AG09309 (cell line): ENCODE measurements around the gene CPEB3.

ENCODE experiments used
- DNase-seq: peaks from one replicate; pipeline ENCODE4 v3.0.0-alpha.2; 2010; ENCODE audit warnings: low read depth
- H3K4me3 ChIP-seq: 2 replicates; pipeline ENCODE4 v1.5.1; 2011; ENCODE audit warnings: mild to moderate bottlenecking, low read depth, low read length, moderate library complexity; ENCODE audit not compliant: control insufficient read depth
- TF ChIP-seq, protein P1 (sequence below): IDR thresholded peaks from 2 replicates; pipeline ENCODE4 v1.5.1; 2011; ENCODE audit warnings: mild to moderate bottlenecking, low read depth, low read length, inconsistent platforms; ENCODE audit not compliant: insufficient read depth, control insufficient read depth; ENCODE audit errors: missing control alignments

The CPEB3 gene

DNA sequence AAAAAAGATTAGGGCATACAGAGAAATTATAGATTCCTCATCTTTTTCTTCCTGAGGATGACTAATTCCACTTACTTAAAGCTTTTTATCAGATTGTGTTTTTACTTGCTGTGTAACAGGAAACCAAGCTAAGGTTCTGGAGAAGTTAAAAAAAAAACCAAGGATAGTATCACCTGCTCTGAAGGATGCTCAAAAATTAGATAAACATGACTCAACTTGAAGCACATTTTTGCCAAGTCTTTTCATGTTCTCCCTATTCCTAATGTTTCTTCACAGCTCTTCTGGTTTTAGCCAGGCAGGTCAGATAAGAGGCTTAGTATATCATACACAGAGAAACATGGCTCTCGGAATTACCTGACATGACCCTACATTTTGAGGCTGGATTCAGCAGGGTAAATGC is 90.3 kb downstream of the CPEB3 start:
- DNase-seq = no peak
- TF ChIP-seq, protein P1, sequence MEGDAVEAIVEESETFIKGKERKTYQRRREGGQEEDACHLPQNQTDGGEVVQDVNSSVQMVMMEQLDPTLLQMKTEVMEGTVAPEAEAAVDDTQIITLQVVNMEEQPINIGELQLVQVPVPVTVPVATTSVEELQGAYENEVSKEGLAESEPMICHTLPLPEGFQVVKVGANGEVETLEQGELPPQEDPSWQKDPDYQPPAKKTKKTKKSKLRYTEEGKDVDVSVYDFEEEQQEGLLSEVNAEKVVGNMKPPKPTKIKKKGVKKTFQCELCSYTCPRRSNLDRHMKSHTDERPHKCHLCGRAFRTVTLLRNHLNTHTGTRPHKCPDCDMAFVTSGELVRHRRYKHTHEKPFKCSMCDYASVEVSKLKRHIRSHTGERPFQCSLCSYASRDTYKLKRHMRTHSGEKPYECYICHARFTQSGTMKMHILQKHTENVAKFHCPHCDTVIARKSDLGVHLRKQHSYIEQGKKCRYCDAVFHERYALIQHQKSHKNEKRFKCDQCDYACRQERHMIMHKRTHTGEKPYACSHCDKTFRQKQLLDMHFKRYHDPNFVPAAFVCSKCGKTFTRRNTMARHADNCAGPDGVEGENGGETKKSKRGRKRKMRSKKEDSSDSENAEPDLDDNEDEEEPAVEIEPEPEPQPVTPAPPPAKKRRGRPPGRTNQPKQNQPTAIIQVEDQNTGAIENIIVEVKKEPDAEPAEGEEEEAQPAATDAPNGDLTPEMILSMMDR = no peak
- H3K4me3 ChIP-seq = no peak overlapping the region

DNA sequence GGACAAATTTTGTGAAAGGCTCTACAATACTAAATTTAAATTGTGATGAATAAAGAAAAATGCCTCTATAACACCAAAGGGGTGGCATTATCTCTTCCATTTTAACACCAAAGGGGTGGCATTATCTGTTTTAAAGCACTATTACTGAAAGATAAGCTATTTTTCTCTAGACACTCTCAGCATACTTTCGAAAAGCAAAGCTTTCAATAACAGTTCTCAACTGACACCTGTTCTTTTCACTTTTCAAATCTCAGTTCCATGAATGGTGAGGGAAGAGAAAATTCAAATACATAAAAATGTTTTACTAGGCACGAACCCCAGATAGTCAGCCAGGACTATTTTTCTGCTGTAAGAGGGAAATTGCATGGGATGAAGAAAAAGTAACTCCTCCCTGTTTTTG is 103.8 kb downstream of the CPEB3 start:
- TF ChIP-seq, protein P1 = no peak
- no peak overlapping the region for H3K4me3 ChIP-seq
- DNase-seq = no peak

DNA sequence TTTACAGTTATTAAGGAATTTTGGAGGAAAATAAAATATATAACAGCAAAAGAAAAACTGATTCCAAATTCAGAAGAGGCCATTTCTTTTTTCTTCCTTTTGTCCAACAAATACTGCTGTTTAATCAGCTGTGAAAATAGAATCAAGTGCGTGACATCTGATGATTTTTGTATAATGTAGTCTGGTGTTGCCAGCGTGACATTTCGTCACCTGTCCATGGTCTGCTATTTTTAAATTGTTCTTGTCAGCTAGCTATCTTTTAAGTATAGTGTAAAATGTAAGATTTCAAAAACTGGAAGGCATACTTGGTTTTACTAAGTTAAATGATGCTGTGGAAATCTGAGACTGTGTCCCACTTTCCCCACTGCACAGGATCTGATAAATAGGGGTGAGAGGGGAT is 105.9 kb downstream of the CPEB3 start:
- TF ChIP-seq, protein P1 = no peak
- H3K4me3 ChIP-seq = no peak overlapping the region
- no peak for DNase-seq

DNA sequence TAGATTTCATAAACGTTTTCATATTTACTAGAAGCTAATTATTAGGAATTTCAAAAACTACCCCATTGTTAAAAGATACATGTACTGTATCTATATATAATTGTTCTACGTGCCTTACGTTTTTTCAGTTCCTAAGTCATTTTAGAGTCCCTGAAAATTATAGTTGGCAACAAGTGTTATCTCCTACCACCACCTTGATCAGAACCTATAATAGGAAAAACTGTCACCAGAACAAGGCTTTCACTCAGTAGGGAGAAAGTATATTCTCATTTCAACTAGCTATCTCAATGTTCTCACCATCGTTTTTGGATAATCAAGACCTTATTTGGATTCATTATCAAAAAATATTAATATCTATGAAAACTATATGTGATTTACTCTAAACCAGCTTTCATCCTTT is 107.7 kb downstream of the CPEB3 start:
- H3K4me3 ChIP-seq = no peak overlapping the region
- no peak for DNase-seq
- TF ChIP-seq, protein P1 = no peak

DNA sequence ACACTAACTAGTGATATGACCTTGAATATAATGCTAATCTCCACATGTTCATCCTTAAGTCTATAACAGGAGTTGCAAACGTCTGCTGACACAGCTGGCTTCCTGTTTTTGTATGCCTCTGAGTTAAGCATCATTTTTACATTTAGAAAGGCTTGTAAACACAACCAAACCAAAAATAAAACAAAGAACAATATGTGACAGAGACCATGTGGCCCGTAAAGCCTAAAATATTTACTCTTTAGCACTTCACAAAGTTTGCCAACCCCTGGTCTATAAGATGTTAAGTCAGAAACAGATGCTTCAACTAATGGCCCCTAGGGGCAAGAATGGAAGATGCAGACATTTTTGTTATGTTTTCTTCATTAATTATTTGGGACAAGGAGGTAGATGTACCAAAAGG is 109.3 kb downstream of the CPEB3 start:
- no peak overlapping the region for H3K4me3 ChIP-seq
- TF ChIP-seq, protein P1 = peak; percentile 17
- DNase-seq = no peak

DNA sequence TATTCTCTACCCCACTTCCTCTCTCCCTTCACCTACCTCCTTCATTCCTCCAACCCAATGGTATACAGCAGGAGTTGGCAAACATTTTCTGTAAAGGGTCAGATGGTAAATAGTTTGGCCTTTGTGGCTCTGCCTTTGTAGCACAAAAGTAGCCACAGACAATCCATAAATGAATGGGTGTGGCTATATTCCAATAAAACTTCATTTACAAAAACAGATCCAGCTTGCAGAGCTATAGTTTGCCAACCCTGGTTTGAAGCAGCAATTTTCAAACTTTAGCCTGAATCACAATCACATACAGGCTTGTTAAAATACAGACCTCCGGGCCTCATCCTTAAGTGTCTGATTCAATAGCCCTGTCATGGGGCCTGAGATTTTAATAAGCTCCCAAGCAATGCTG is 110.5 kb downstream of the CPEB3 start:
- DNase-seq = no peak
- TF ChIP-seq, protein P1 = no peak
- no peak overlapping the region for H3K4me3 ChIP-seq

DNA sequence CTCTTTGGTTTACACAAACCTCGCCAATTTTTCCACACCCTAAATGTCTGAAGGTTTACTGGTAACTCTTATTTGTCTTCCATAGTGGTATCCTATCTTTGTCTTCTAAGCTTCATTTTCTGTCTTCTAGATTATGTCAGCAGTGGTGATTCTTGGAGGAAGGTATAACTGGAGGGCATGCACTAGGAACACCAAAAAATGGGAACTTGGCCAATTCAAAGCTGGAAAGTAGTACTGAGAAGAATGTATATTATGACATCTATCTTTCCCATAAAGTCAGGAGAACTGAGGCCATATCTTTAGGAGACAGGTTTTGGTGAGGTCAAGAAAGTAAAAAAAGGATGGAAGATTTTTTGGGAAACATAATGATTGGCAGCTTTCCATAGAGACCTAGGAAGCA is 113.3 kb downstream of the CPEB3 start:
- no peak overlapping the region for H3K4me3 ChIP-seq
- TF ChIP-seq, protein P1 = no peak
- DNase-seq = no peak
